Calu3 (cell line): ENCODE measurements around the gene EPS15. TPM values are rescaled to one million over a fixed set of nuclear protein-coding genes. Genes with fewer than 3 reads are reported as not detected.
"Not testable (repeated sequence)": the region's sequence is repeated elsewhere in the genome, so short reads cannot be mapped to it uniquely, and the experiment has no call there.

Source experiments
- BruUV-seq: library from RNA; stranded (reverse); fragments of 400-500 nt; replicated peaks from 2 replicates; lab custom pipeline; 2021; lab: Mats Ljungman, UMichigan
- CTCF ChIA-PET: fragments of 300-600 bp; sonication (Branson Sonifier 250); formaldehyde crosslinking; loops from one replicate; lab custom pipeline; 2022; ENCODE audit warnings: antibody characterized with exemption; lab: Charles Lee
- DNase-seq: peaks from one replicate; pipeline ENCODE4 v3.0.0; 2022
- H3K27ac Mint-ChIP-seq: one replicate; pipeline ENCODE4 v1.8.0; 2022; ENCODE audit warnings: mixed read lengths; ENCODE audit not compliant: unreplicated experiment
- H3K27me3 Mint-ChIP-seq: one replicate; pipeline ENCODE4 v1.8.0; 2022; ENCODE audit warnings: mixed read lengths; ENCODE audit not compliant: unreplicated experiment
- H3K36me3 Mint-ChIP-seq: one replicate; pipeline ENCODE4 v1.8.0; 2022; ENCODE audit warnings: mild to moderate bottlenecking, moderate library complexity, mixed read lengths; ENCODE audit not compliant: insufficient read depth, unreplicated experiment
- H3K4me1 Mint-ChIP-seq: one replicate; pipeline ENCODE4 v1.8.0; 2022; ENCODE audit warnings: mild to moderate bottlenecking, low read depth, mixed read lengths; ENCODE audit not compliant: unreplicated experiment
- H3K4me3 Mint-ChIP-seq: one replicate; pipeline ENCODE4 v1.8.0; 2022; ENCODE audit warnings: mild to moderate bottlenecking, low read depth, moderate library complexity, mixed read lengths; ENCODE audit not compliant: unreplicated experiment
- H3K9me3 Mint-ChIP-seq: one replicate; pipeline ENCODE4 v1.8.0; 2022; ENCODE audit warnings: low read depth, mixed read lengths; ENCODE audit not compliant: unreplicated experiment
- CTCF ChIP-seq: fragments of 200-600 bp; IDR thresholded peaks from one replicate; pipeline ENCODE4 v1.8.0; 2022; ENCODE audit warnings: antibody characterized with exemption; ENCODE audit not compliant: unreplicated experiment
- intact Hi-C: fragments of 100-400 bp; cut with micrococcal nuclease; formaldehyde crosslinking; loops from one replicate; pipeline ENCODE4 v1.10.0; 2022; ENCODE audit not compliant: unreplicated experiment
- total RNA-seq: library from RNA; stranded (reverse); gene quantifications from 2 replicates; pipeline ENCODE4 v1.2.3, GENCODE V29; 2022

EPS15 gene
- total RNA-seq, 1 experiment from 2014 or later, result 51.2 TPM

- H3K27me3 Mint-ChIP-seq, result no peaks in the 10 kb centered on the region
- no TSS peak for BruUV-seq
- no peak for TF ChIP-seq CTCF
- CTCF ChIA-PET, result no interaction called here
- H3K9me3 Mint-ChIP-seq, result no peaks in the 10 kb centered on the region
- no peak overlapping the region for H3K4me3 Mint-ChIP-seq
- H3K36me3 Mint-ChIP-seq, result no peaks in the 10 kb centered on the region
- no peak overlapping the region for H3K27ac Mint-ChIP-seq
- intact Hi-C loops, result loop anchor here (5.0 kb wide), 2 partner anchors 48 to 52 kb away; partner anchors contain the start of genes EPS15 and OSBPL9
- DNase-seq, result no peak
- H3K4me1 Mint-ChIP-seq, result peaks cover 14% of the 10 kb centered on the region
Measured at GRCh38 chr1:51565009-51565408, 45.9 kb upstream of the EPS15 start.

GRCh38 chr1:51564124-51564523 lies 45.1 kb upstream of the EPS15 start:
- CTCF ChIA-PET, result interaction anchor here (0.6 kb wide), 1 partner anchor 9 kb away, joined by 3 read pairs; no protein-coding TSS in a partner anchor
- intact Hi-C loops, result no loop called here
- Mint-ChIP-seq H3K9me3 (no peaks in the 10 kb centered on the region), H3K4me1 (peaks cover 13% of the 10 kb centered on the region), H3K4me3 (no peak overlapping the region), H3K27ac (no peak overlapping the region), H3K36me3 (no peaks in the 10 kb centered on the region), H3K27me3 (no peaks in the 10 kb centered on the region)
- TF ChIP-seq CTCF, result no peak
- DNase-seq, result peak; percentile 25
- BruUV-seq, result no TSS peak

GRCh38 chr1:51561702-51562101 lies 42.6 kb upstream of the EPS15 start:
- Mint-ChIP-seq H3K27ac (no peak overlapping the region), H3K36me3 (peaks cover 7% of the 10 kb centered on the region), H3K27me3 (no peaks in the 10 kb centered on the region), H3K9me3 (no peaks in the 10 kb centered on the region), H3K4me1 (peaks cover 30% of the 10 kb centered on the region), H3K4me3 (no peak overlapping the region)
- CTCF ChIA-PET, result no interaction called here
- no TSS peak for BruUV-seq
- DNase-seq, result no peak
- no peak for TF ChIP-seq CTCF
- intact Hi-C loops, result no loop called here

- H3K27ac Mint-ChIP-seq, CTCF ChIA-PET, H3K4me3 Mint-ChIP-seq, H3K36me3 Mint-ChIP-seq, DNase-seq, H3K27me3 Mint-ChIP-seq, H3K9me3 Mint-ChIP-seq, intact Hi-C loops, BruUV-seq: not testable (repeated sequence)
- H3K4me1 Mint-ChIP-seq, result peaks cover 30% of the 10 kb centered on the region
Measured at GRCh38 chr1:51560895-51561294, 41.8 kb upstream of the EPS15 start.

- H3K9me3 Mint-ChIP-seq, result no peaks in the 10 kb centered on the region
- DNase-seq, result no peak
- intact Hi-C loops, result no loop called here
- no peak overlapping the region for H3K4me3 Mint-ChIP-seq
- peaks cover 7% of the 10 kb centered on the region for H3K36me3 Mint-ChIP-seq
- H3K27ac Mint-ChIP-seq, result no peak overlapping the region
- no peak for TF ChIP-seq CTCF
- H3K27me3 Mint-ChIP-seq, result no peaks in the 10 kb centered on the region
- CTCF ChIA-PET, result no interaction called here
- no TSS peak for BruUV-seq
- peaks cover 30% of the 10 kb centered on the region for H3K4me1 Mint-ChIP-seq
Measured at GRCh38 chr1:51560034-51560433, 41.0 kb upstream of the EPS15 start.
